H9 (cell line): Measurements from ENCODE around the gene ADAMTSL5. TPM values are rescaled to one million over a fixed set of nuclear protein-coding genes. Genes with fewer than 3 reads are reported as not detected.

Experiments
- DNase-seq: peaks from one replicate; pipeline ENCODE4 v3.0.0-alpha.2; 2017
- H2AFZ ChIP-seq: one replicate; pipeline ENCODE4 v1.6.1; 2013; ENCODE audit warnings: mild to moderate bottlenecking, low read length, control low read depth, moderate library complexity
- H2AK5ac ChIP-seq: 2 replicates; pipeline ENCODE4 v1.6.1; 2013; ENCODE audit warnings: low read length, control low read depth, mixed read lengths; ENCODE audit not compliant: insufficient read length
- H2BK120ac ChIP-seq: one replicate; pipeline ENCODE4 v1.6.1; 2013; ENCODE audit warnings: low read depth, mild to moderate bottlenecking, low read length, control low read depth, inconsistent platforms; ENCODE audit not compliant: poor library complexity, severe bottlenecking
- H2BK12ac ChIP-seq: 2 replicates; pipeline ENCODE4 v1.6.1; 2013; ENCODE audit warnings: low read length, control low read depth, mixed read lengths, low read depth; ENCODE audit not compliant: insufficient read length
- H2BK15ac ChIP-seq: 2 replicates; pipeline ENCODE4 v1.6.1; 2013; ENCODE audit warnings: low read depth, low read length, control low read depth
- H2BK20ac ChIP-seq: one replicate; pipeline ENCODE4 v1.6.1; 2013; ENCODE audit warnings: low read depth, mild to moderate bottlenecking, low read length, control low read depth, inconsistent platforms; ENCODE audit not compliant: poor library complexity, severe bottlenecking
- H2BK5ac ChIP-seq: 2 replicates; pipeline ENCODE4 v1.6.1; 2013; ENCODE audit warnings: low read length, control low read depth, mixed read lengths; ENCODE audit not compliant: insufficient read length
- H3K14ac ChIP-seq: 2 replicates; pipeline ENCODE4 v1.6.1; 2013; ENCODE audit warnings: low read length, control low read depth; ENCODE audit not compliant: insufficient read depth
- H3K18ac ChIP-seq: 2 replicates; pipeline ENCODE4 v1.6.1; 2013; ENCODE audit warnings: low read depth, mild to moderate bottlenecking, mixed read lengths, low read length, control low read depth; ENCODE audit not compliant: insufficient read length
- H3K23ac ChIP-seq: 2 replicates; pipeline ENCODE4 v1.6.1; 2013; ENCODE audit warnings: low read length, control low read depth, mixed read lengths, low read depth; ENCODE audit not compliant: insufficient read length
- H3K23me2 ChIP-seq: 2 replicates; pipeline ENCODE4 v1.6.1; 2013; ENCODE audit warnings: low read depth, mild to moderate bottlenecking, mixed read lengths, low read length, control low read depth; ENCODE audit not compliant: insufficient read length, poor library complexity, severe bottlenecking
- H3K27ac ChIP-seq: 2 replicates; pipeline ENCODE4 v1.5.1; 2013; ENCODE audit warnings: low read length, control low read depth, mixed read lengths, low read depth; ENCODE audit not compliant: insufficient read length
- H3K27me3 ChIP-seq: 2 replicates; pipeline ENCODE4 v1.6.1; 2013; ENCODE audit warnings: low read length, control low read depth, inconsistent platforms; ENCODE audit not compliant: insufficient read depth
- H3K4ac ChIP-seq: 2 replicates; pipeline ENCODE4 v1.6.1; 2013; ENCODE audit warnings: low read depth, mild to moderate bottlenecking, control low read depth, inconsistent platforms, low read length, moderate library complexity
- H3K4me1 ChIP-seq: 2 replicates; pipeline ENCODE4 v1.6.1; 2013; ENCODE audit warnings: low read length, control low read depth, inconsistent platforms; ENCODE audit not compliant: insufficient read depth
- H3K4me2 ChIP-seq: 2 replicates; pipeline ENCODE4 v1.6.1; 2013; ENCODE audit warnings: low read length, control low read depth, mixed read lengths; ENCODE audit not compliant: insufficient read length, insufficient read depth
- H3K56ac ChIP-seq: 2 replicates; pipeline ENCODE4 v1.6.1; 2013; ENCODE audit warnings: low read depth, mild to moderate bottlenecking, mixed read lengths, low read length, control low read depth; ENCODE audit not compliant: insufficient read length
- H3K79me1 ChIP-seq: 2 replicates; pipeline ENCODE4 v1.6.1; 2013; ENCODE audit warnings: low read depth, mild to moderate bottlenecking, moderate library complexity, low read length, control low read depth, inconsistent platforms; ENCODE audit not compliant: insufficient read depth, poor library complexity, severe bottlenecking
- H3K79me2 ChIP-seq: 2 replicates; pipeline ENCODE4 v1.6.1; 2013; ENCODE audit warnings: low read length, control low read depth, inconsistent platforms; ENCODE audit not compliant: insufficient read depth
- H3K9ac ChIP-seq: 2 replicates; pipeline ENCODE4 v1.6.1; 2013; ENCODE audit warnings: low read length, control low read depth, mixed read lengths; ENCODE audit not compliant: insufficient read length; ENCODE audit errors: extremely low read depth
- H3K9me3 ChIP-seq: one replicate; pipeline ENCODE4 v1.6.1; 2013; ENCODE audit warnings: low read depth, low read length, inconsistent platforms; ENCODE audit not compliant: control insufficient read depth
- H3T11ph ChIP-seq: one replicate; pipeline ENCODE4 v1.6.1; 2013; ENCODE audit warnings: mild to moderate bottlenecking, low read length, control low read depth, inconsistent platforms
- H4K20me1 ChIP-seq: one replicate; pipeline ENCODE4 v1.6.1; 2013; ENCODE audit not compliant: control insufficient read depth, insufficient read length, insufficient read depth
- H4K5ac ChIP-seq: 2 replicates; pipeline ENCODE4 v1.6.1; 2013; ENCODE audit warnings: low read depth, mild to moderate bottlenecking, mixed read lengths, low read length, control low read depth; ENCODE audit not compliant: insufficient read length
- H4K8ac ChIP-seq: replicated peaks from 2 replicates; pipeline ENCODE4 v1.6.1; 2013; ENCODE audit warnings: low read length, control low read depth, mixed read lengths, low read depth; ENCODE audit not compliant: insufficient read length
- H4K91ac ChIP-seq: 2 replicates; pipeline ENCODE4 v1.6.1; 2013; ENCODE audit warnings: low read depth, mild to moderate bottlenecking, moderate library complexity, mixed read lengths, low read length, control low read depth; ENCODE audit not compliant: insufficient read length
- H3K27ac Mint-ChIP-seq, 3 experiments: 2 replicates in 2 of 3; 3 replicates in 1 of 3; pipeline ENCODE4 v1.8.0; 2020 to 2021; ENCODE audit warnings: mixed read lengths in 3 of 3, mild to moderate bottlenecking in 1 of 3, moderate library complexity in 1 of 3
- H3K27me3 Mint-ChIP-seq: 2 replicates; pipeline ENCODE4 v1.8.0; 2021; ENCODE audit warnings: low read depth, mild to moderate bottlenecking, moderate library complexity, mixed read lengths
- H3K36me3 Mint-ChIP-seq, 3 experiments: 2 replicates in 2 of 3; 3 replicates in 1 of 3; pipeline ENCODE4 v1.8.0; 2020 to 2021; ENCODE audit warnings: low read depth in 3 of 3, mixed read lengths in 3 of 3; ENCODE audit not compliant: insufficient read depth in 1 of 3
- H3K4me1 Mint-ChIP-seq, 2 experiments: 2 replicates each; pipeline ENCODE4 v1.8.0; 2020; ENCODE audit warnings: mixed read lengths in 2 of 2
- H3K4me3 Mint-ChIP-seq, 2 experiments: 2 replicates in 1 of 2; 3 replicates in 1 of 2; pipeline ENCODE4 v1.8.0; 2020 to 2021; ENCODE audit warnings: mild to moderate bottlenecking in 2 of 2, mixed read lengths in 2 of 2, moderate library complexity in 1 of 2
- H3K9me3 Mint-ChIP-seq, 2 experiments: 2 replicates in 1 of 2; 3 replicates in 1 of 2; pipeline ENCODE4 v1.8.0; 2020; ENCODE audit warnings: mild to moderate bottlenecking in 2 of 2, mixed read lengths in 2 of 2, moderate library complexity in 1 of 2
- CTCF ChIP-seq: fragments of 200-600 bp; sonication (generic); conservative IDR thresholded peaks from 3 replicates; pipeline ENCODE4 v1.8.0; 2021; ENCODE audit warnings: antibody characterized with exemption, mild to moderate bottlenecking
- WGBS: extraction: QIAGEN DNeasy Blood & Tissue Kit; methylation state at CpG from one replicate; pipeline ENCODE4 v1.1.7; 2013; ENCODE audit warnings: missing lambda C conversion rate, low lambda C conversion rate, mixed read lengths; ENCODE audit not compliant: insufficient read length; ENCODE audit errors: extremely low coverage; 5-methylcytosine and 5-hydroxymethylcytosine counted together
- total RNA-seq: library from RNA; stranded (reverse); gene quantifications from 2 replicates; pipeline ENCODE4 v1.2.1, GENCODE V29; 2021

ADAMTSL5 gene
- total RNA-seq, 1 experiment from 2014 or later: 1.5 TPM

- no peak overlapping the region for H2BK120ac ChIP-seq
- no peaks in the 10 kb centered on the region for H3K4me1 ChIP-seq
- peaks cover 3% of the 10 kb centered on the region for H4K20me1 ChIP-seq
- no peak overlapping the region for H3K4me2 ChIP-seq
- peaks cover 0 to 6% of the 10 kb centered on the region in 2 experiments; a peak in 3 of 5 replicates for H3K9me3 Mint-ChIP-seq
- no peaks in the 10 kb centered on the region for H3K79me2 ChIP-seq
- H3K56ac ChIP-seq: no peak overlapping the region
- no peak overlapping the region for H3K27ac ChIP-seq
- H3T11ph ChIP-seq: no peak overlapping the region
- H2AK5ac ChIP-seq: no peak overlapping the region
- H2BK15ac ChIP-seq: no peak overlapping the region
- no peaks in the 10 kb centered on the region for H3K9me3 ChIP-seq
- H3K4me1 Mint-ChIP-seq: peaks cover 6 to 7% of the 10 kb centered on the region in 2 experiments; a peak in 3 of 4 replicates
- H2AFZ ChIP-seq: no peak overlapping the region
- peaks cover 9% of the 10 kb centered on the region; the same call in 1 of the 2 replicates for H3K27me3 ChIP-seq
- peaks cover 49% of the 10 kb centered on the region for H3K27me3 Mint-ChIP-seq
- TF ChIP-seq CTCF: no peak
- H4K91ac ChIP-seq: no peak overlapping the region
- H2BK20ac ChIP-seq: no peak overlapping the region
- H3K36me3 Mint-ChIP-seq: no peaks in the 10 kb centered on the region
- H3K4me3 Mint-ChIP-seq: no peak overlapping the region
- H3K9ac ChIP-seq: no peak overlapping the region
- no peak overlapping the region for H4K5ac ChIP-seq
- no peak overlapping the region for H2BK5ac ChIP-seq
- no peak overlapping the region for H4K8ac ChIP-seq
- no peaks in the 10 kb centered on the region for H3K79me1 ChIP-seq
- no peak overlapping the region for H3K4ac ChIP-seq
- no peak overlapping the region for H3K27ac Mint-ChIP-seq
- no CpG with 5 or more reads among the region's 23 CpGs for WGBS
- no peak overlapping the region for H3K23ac ChIP-seq
- H2BK12ac ChIP-seq: no peak overlapping the region
- H3K18ac ChIP-seq: no peak overlapping the region
- no peak overlapping the region for H3K14ac ChIP-seq
- peaks cover 2% of the 10 kb centered on the region for H3K23me2 ChIP-seq
- no peak for DNase-seq
Measured at GRCh38 chr19:1528596-1529429, 16.0 kb upstream of the ADAMTSL5 start.
